NCI-H2171 treated with DMSO at 0.1 percent for 48 hours (cell line): ENCODE results near the gene REEP6.
A peak's percentile ranks its signal among the peaks of the same experiment; 100 is the strongest.

ENCODE experiments used
- DNase-seq: peaks from one replicate; lab custom pipeline; 2025; lab: John Stamatoyannopoulos, UW

Gene REEP6

DNA sequence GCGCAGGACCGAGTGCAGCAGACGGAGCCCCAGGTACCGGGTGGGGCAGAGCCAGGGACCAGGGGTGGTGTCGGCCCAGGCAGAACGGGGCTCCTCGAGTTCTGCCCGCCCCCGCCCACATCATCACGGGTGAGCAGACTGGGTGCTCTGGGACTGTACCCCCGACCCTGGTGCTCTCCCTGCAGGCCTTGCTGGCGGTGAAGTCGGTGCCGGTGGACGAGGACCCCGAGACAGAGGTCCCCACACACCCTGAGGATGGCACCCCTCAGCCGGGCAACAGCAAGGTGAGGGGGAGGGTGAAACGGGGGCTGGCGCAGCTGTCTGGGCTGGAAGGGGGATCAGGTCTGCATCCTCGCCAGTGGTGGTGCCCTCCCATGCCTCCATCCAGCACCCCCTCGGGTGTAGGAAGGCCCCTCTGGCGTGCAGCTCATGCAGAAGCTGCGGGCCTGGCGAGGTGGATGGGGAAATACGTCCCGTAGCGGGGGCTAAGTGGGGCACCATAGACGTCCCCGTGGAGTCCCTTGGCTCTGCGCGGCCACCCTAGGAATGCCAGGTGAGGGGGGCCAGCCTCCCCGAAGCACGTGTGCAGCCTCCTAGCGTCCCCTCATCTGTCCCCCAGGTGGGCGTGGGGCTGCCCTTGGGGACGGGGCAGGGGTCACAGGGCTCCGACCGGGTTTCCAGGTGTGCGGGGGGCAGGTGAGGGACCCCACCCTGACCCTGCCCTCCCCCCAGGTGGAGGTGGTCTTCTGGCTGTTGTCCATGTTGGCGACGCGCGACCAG, 34.7 kb upstream of the REEP6 start:
- no peak for DNase-seq

DNA sequence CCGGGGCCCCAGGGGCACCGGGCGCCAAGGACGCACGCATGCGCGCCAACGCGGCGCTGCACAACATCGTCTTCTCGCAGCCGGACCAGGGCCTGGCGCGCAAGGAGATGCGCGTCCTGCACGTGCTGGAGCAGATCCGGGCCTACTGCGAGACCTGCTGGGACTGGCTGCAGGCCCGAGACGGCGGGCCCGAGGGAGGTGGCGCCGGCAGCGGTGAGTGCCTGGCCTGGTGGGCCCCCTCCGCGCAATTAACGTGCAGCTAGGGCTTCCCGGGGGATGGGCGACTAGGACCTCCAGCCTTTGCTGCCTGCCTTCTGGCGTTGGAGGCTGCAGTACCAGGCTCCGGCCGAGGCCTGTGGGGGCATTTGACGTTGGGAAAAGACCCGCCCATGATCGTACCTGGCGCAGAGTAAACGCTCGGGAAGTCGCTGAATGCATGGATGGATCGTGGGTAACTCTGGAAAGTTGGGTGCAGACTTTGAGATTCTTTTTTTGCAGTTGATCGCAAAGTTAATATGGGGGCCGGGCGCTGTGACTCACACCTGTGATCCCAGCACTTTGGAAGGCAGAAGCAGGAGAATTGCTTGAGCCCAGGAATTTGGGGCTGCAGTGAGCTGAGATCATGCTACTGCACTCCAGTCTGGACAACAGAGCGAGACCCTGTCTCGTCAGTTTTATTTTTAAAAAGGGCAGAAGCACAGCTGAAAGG, 33.8 kb upstream of the REEP6 start:
- no peak for DNase-seq

DNA sequence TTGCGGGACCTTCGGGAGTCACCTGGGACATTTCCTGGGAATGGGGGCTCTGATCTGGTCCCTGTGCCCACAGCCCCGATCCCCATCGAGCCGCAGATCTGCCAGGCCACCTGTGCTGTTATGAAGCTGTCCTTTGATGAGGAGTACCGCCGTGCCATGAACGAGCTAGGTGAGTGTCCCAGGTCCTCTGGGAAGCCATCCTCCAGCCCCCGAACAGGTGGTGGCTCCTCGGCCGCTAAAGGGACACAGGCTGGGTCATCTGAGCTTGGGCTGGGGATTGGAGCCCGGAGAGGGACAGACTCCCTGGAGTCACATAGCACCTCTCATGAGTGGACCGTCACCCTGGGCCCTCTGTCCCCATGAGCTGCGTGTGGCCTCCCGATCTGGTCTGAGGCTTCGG, 33.1 kb upstream of the REEP6 start:
- DNase-seq = no peak

DNA sequence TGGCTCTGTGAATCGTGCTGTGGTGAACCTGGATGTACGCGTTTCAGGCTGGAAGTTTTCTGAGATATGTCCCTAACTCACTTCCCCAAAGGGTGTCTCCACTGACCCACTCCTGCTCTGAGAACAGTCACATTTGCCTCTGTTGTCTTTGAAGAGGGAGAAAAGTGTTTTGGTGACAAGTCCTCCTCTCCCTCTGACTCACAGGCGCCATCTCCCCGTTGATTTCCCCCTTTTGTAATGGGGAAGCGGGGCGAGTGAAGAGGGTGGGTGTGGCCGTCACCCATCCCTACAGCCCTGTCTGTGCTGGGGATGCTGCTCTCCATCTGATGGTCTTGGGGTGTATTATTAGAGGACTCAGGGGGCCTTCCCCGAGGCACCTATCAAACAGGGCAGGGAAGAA, 31.5 kb upstream of the REEP6 start:
- no peak for DNase-seq

DNA sequence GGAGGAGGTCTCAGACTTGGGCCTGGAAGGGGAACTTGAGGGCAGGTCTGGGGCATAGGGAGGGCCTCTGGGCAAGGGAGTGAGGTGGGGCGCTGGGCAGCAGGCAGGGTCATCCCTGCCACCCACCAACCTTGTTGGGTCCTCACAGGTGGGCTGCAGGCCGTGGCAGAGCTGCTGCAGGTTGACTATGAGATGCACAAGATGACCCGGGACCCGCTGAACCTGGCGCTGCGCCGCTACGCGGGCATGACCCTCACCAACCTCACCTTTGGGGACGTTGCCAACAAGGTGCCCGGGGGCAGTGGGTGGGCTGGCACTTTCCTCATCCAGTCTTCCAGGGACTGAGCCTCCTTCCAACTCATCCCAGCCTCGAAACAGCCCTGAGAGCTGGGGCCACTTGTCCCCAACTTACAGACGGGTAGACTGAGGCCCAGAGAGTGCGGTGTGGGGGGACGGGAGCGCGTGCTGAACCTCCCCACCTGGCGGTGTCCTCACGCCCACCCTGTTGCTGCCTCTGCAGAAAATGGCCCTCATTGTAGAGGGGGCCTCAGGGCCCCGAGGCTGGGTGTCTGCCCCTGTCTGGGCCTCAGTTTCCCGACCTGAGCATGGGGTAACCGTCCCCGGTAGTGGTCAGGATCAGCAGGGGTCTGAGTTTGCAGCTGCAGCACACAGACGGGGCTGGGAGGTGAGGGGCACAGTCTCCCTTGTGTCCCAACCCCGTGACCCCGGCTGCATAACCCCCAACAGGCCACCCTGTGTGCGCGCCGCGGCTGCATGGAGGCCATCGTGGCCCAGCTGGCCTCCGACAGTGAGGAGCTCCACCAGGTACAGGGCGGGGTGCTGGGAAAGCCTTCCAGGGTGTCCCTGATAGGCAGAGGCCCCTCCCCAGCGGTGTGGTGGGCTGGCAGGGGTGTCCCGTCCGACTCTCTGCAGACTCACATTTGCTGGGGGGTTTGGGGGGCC, 30.7 kb upstream of the REEP6 start:
- no peak for DNase-seq

DNA sequence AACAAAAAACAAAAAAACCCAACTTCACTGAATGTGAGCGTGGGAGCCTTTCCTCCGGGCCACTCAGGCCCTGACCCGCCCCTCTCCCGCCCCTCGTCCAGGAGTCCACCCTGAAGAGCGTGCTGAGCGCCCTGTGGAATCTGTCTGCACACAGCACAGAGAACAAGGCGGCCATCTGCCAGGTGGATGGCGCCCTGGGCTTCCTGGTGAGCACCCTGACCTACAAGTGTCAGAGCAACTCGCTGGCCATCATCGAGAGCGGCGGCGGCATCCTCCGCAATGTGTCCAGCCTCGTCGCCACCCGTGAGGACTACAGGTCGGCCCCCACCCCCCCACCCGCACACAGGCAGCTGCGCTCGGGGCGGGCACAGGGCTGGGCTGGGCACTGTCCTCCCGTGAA, 29.1 kb upstream of the REEP6 start:
- DNase-seq = no peak

DNA sequence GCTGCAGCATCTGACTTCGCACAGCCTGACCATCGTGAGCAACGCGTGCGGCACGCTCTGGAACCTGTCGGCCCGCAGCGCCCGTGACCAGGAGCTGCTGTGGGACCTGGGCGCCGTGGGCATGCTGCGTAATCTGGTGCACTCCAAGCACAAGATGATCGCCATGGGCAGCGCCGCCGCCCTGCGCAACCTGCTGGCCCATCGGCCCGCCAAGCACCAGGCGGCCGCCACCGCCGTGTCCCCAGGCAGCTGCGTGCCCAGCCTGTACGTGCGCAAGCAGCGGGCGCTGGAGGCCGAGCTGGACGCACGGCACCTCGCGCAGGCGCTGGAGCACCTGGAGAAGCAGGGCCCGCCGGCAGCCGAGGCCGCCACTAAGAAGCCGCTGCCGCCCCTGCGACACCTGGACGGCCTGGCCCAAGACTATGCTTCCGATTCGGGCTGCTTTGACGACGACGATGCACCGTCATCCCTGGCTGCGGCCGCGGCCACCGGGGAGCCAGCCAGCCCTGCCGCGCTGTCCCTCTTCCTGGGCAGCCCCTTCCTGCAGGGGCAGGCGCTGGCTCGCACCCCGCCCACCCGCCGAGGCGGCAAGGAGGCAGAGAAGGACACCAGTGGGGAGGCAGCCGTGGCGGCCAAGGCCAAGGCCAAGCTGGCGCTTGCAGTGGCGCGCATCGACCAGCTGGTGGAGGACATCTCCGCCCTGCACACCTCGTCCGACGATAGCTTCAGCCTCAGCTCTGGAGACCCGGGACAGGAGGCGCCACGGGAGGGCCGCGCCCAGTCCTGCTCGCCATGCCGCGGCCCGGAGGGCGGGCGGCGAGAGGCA, 25.6 kb upstream of the REEP6 start:
- DNase-seq = no peak

- DNase-seq = no peak
Measured at GRCh38 chr19:1466018-1466460, 24.9 kb upstream of the REEP6 start.

DNA sequence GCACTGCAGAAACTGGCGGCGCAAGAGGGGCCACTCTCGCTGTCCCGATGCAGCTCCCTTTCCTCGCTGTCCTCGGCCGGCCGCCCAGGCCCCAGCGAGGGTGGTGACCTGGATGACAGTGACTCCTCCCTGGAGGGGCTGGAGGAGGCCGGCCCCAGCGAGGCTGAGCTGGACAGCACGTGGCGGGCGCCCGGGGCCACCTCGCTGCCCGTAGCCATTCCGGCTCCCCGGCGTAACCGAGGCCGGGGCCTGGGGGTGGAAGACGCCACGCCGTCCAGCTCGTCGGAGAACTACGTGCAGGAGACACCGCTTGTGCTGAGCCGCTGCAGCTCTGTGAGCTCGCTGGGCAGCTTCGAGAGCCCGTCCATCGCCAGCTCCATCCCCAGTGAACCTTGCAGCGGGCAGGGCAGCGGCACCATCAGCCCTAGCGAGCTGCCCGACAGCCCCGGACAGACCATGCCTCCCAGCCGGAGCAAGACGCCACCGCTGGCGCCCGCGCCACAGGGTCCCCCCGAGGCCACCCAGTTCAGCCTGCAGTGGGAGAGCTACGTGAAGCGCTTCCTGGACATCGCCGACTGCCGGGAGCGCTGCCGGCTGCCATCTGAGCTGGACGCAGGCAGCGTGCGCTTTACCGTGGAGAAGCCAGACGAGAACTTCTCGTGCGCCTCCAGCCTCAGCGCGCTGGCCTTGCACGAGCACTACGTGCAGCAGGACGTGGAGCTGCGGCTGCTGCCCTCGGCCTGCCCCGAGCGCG, 24.3 kb upstream of the REEP6 start:
- DNase-seq = no peak

DNA sequence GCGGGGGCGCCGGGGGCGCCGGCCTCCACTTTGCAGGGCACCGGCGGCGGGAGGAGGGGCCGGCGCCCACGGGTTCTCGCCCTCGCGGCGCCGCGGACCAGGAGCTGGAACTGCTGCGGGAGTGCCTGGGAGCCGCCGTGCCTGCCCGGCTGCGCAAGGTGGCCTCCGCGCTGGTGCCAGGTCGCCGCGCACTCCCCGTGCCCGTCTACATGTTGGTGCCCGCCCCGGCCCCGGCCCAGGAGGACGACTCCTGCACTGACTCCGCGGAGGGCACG, 23.8 kb upstream of the REEP6 start:
- DNase-seq = no peak

GRCh38 chr19:1467490-1468273, 23.3 kb upstream of the REEP6 start:
- DNase-seq = no peak

DNA sequence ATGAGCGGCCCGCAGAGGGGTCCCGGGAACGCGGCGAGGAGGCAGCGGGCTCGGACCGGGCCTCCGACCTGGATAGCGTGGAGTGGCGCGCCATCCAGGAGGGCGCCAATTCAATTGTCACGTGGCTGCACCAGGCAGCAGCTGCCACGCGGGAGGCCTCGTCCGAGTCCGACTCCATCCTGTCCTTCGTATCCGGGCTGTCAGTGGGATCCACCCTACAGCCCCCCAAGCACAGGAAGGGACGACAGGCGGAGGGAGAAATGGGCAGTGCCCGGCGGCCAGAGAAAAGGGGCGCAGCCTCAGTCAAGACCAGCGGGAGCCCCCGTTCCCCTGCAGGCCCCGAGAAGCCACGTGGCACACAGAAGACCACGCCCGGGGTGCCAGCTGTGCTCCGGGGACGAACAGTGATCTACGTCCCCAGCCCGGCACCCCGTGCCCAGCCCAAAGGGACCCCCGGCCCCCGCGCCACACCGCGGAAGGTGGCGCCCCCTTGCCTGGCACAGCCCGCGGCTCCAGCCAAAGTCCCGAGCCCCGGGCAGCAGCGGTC, 22.6 kb upstream of the REEP6 start:
- DNase-seq = no peak

- DNase-seq = peak; percentile 26
Measured at GRCh38 chr19:1468821-1469254, 22.1 kb upstream of the REEP6 start.

DNA sequence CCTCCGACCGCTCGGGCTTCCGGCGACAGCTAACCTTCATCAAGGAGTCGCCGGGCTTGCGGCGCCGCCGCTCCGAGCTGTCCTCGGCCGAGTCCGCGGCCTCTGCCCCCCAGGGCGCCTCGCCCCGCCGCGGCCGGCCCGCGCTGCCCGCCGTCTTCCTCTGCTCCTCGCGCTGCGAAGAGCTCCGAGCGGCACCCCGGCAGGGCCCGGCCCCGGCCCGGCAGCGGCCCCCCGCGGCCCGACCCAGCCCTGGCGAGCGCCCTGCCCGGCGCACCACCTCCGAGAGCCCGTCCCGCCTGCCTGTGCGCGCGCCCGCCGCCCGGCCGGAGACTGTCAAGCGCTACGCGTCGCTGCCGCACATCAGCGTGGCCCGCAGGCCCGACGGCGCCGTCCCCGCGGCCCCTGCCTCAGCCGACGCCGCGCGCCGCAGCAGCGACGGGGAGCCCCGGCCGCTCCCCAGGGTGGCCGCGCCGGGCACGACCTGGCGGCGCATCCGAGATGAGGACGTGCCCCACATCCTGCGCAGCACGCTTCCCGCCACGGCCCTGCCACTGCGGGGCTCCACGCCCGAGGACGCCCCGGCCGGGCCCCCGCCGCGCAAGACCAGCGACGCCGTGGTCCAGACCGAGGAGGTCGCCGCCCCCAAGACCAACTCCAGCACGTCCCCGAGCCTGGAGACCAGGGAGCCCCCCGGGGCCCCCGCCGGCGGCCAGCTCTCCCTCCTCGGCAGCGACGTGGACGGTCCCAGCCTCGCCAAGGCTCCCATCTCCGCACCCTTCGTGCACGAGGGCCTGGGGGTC, 21.5 kb upstream of the REEP6 start:
- peak; percentile 26 for DNase-seq

DNA sequence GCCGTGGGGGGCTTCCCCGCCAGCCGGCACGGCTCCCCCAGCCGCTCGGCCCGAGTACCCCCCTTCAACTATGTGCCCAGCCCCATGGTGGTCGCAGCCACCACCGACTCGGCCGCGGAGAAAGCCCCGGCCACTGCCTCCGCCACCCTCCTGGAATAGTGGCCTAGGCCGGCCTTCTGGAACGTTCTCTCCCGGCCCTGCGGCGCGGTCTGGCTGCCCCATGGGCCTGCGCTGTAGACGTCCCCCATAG, 21.0 kb upstream of the REEP6 start:
- DNase-seq = no peak

GRCh38 chr19:1470305-1471009, 20.5 kb upstream of the REEP6 start:
- peak; percentile 80 for DNase-seq

- peak; percentile 59 for DNase-seq
Measured at GRCh38 chr19:1471010-1471514, 19.9 kb upstream of the REEP6 start.

- DNase-seq = peak; percentile 15
Measured at GRCh38 chr19:1471515-1472160, 19.3 kb upstream of the REEP6 start.
